HL-60 (cell line): ENCODE results near the gene RFX1.

Source experiments
- CTCF ChIP-seq: IDR thresholded peaks from one replicate; pipeline ENCODE4 v1.5.1; 2011; ENCODE audit warnings: low read length, control low read depth, inconsistent platforms; ENCODE audit not compliant: insufficient read depth
- GABPA ChIP-seq: IDR thresholded peaks from 2 replicates; pipeline ENCODE4 v1.6.1; 2012; ENCODE audit warnings: low read depth
- POLR2AphosphoS5 ChIP-seq: IDR thresholded peaks from 2 replicates; pipeline ENCODE4 v1.6.1; 2012; ENCODE audit warnings: low read depth
- SPI1 ChIP-seq: IDR thresholded peaks from 2 replicates; pipeline ENCODE4 v1.6.1; 2012; ENCODE audit warnings: low read depth, mild to moderate bottlenecking, borderline replicate concordance

- TF ChIP-seq CTCF (no peak), POLR2AphosphoS5 (no peak), SPI1 (no peak), GABPA (no peak)
Measured at GRCh38 chr19:13968999-13969398, 37.1 kb downstream of the RFX1 start.
